NCI-H2029 (cell line): ENCODE data around the gene CYP2A13.
"Not testable (repeated sequence)": the region's sequence is repeated elsewhere in the genome, so short reads cannot be mapped to it uniquely, and the experiment has no call there.

ENCODE experiments used
- DNase-seq: peaks from one replicate; lab custom pipeline; 2025; lab: John Stamatoyannopoulos, UW

CYP2A13 gene

GRCh38 chr19:41088151-41088550 lies at the start of gene CYP2A13:
Gene CYP2A13, plus strand, starts transcription at chr19:41088451. Its CDS starts 21 bp downstream, at chr19:41088472.
- no peak for DNase-seq

- no peak for DNase-seq
Measured at GRCh38 chr19:41039806-41040205, 48.4 kb upstream of the CYP2A13 start.

- DNase-seq: not testable (repeated sequence)
Measured at GRCh38 chr19:41045095-41045494, 43.2 kb upstream of the CYP2A13 start.

GRCh38 chr19:41050426-41050825 lies 37.8 kb upstream of the CYP2A13 start:
- DNase-seq: no peak

GRCh38 chr19:41052162-41052561 lies 36.1 kb upstream of the CYP2A13 start:
- not testable (repeated sequence) for DNase-seq

GRCh38 chr19:41053331-41053730 lies 34.9 kb upstream of the CYP2A13 start:
- DNase-seq: not testable (repeated sequence)

- DNase-seq: no peak
Measured at GRCh38 chr19:41064974-41065569, 23.2 kb upstream of the CYP2A13 start.

GRCh38 chr19:41076286-41076685 lies 12.0 kb upstream of the CYP2A13 start:
- no peak for DNase-seq

GRCh38 chr19:41083516-41083915 lies 4.7 kb upstream of the CYP2A13 start:
- DNase-seq: no peak

- DNase-seq: no peak
Measured at GRCh38 chr19:41085748-41086415, 2.4 kb upstream of the CYP2A13 start.

GRCh38 chr19:41089959-41090358 lies 1.7 kb downstream of the CYP2A13 start:
- no peak for DNase-seq

GRCh38 chr19:41095703-41096102 lies 7.5 kb downstream of the CYP2A13 start:
- DNase-seq: no peak

GRCh38 chr19:41096353-41096752 lies 8.1 kb downstream of the CYP2A13 start:
- no peak for DNase-seq

GRCh38 chr19:41097302-41097701 lies 9.1 kb downstream of the CYP2A13 start:
- DNase-seq: no peak

GRCh38 chr19:41098762-41099161 lies 10.5 kb downstream of the CYP2A13 start:
- no peak for DNase-seq

GRCh38 chr19:41102210-41102609 lies 14.0 kb downstream of the CYP2A13 start:
- DNase-seq: not testable (repeated sequence)

- DNase-seq: no peak
Measured at GRCh38 chr19:41106177-41106576, 17.9 kb downstream of the CYP2A13 start.

GRCh38 chr19:41111296-41111695 lies 23.0 kb downstream of the CYP2A13 start:
- DNase-seq: no peak

- no peak for DNase-seq
Measured at GRCh38 chr19:41111750-41112295, 23.6 kb downstream of the CYP2A13 start.

- DNase-seq: no peak
Measured at GRCh38 chr19:41112728-41113290, 24.6 kb downstream of the CYP2A13 start.

GRCh38 chr19:41114132-41114531 lies 25.9 kb downstream of the CYP2A13 start, which contains the start of gene CYP2F1:
Gene CYP2F1, plus strand, starts transcription at chr19:41114432. Its CDS starts 1,757 bp downstream, at chr19:41116189.
- no peak for DNase-seq

GRCh38 chr19:41116261-41116660 lies 28.0 kb downstream of the CYP2A13 start:
- no peak for DNase-seq
